HL-60/S4 treated with phorbol 12-myristate 13-acetate at 8.2 ng/mL for 4 days and 3 days (cell line): Measurements from ENCODE around the gene SH3GL1.

ENCODE experiments used
- in situ Hi-C: fragments of 300-500 bp; cut with MboI; formaldehyde crosslinking; loops from 2 replicates; pipeline ENCODE4 v1.15.0; 2022; ENCODE audit warnings: low sequenced_read_pairs

Gene SH3GL1

GRCh38 chr19:4320419-4320818 lies 79.9 kb downstream of the SH3GL1 start:
- in situ Hi-C loops, result no loop called here

- in situ Hi-C loops, result no loop called here
Observed at GRCh38 chr19:4319067-4319718, 81.2 kb downstream of the SH3GL1 start.

- in situ Hi-C loops, result no loop called here
Observed at GRCh38 chr19:4318460-4318859, 81.9 kb downstream of the SH3GL1 start.

GRCh38 chr19:4316956-4317355 lies 83.4 kb downstream of the SH3GL1 start:
- in situ Hi-C loops, result no loop called here

GRCh38 chr19:4313847-4314490 lies 86.4 kb downstream of the SH3GL1 start:
- in situ Hi-C loops, result no loop called here
